Tibial nerve (tissue), 4 donors: ENCODE results near the gene CYSLTR2. TPM values are rescaled to one million over a fixed set of nuclear protein-coding genes. Genes with fewer than 3 reads are reported as not detected.

Experiments used
- DNase-seq, 2 donors: peaks; one replicate each; pipeline ENCODE4 v3.0.0-alpha.2; 2019; ENCODE audit warnings: low spot score in 2 of 2
- H3K27ac ChIP-seq, 4 donors: fragments of 200-600 bp; sonication (generic) in 3 of 4; one replicate each; pipeline ENCODE4 v1.5.1; 2017 to 2019; ENCODE audit warnings: mild to moderate bottlenecking in 1 of 4
- H3K27me3 ChIP-seq, 2 donors: fragments of 200-600 bp; sonication (generic) in 1 of 2; one replicate each; pipeline versions ENCODE4 v1.5.1 to v1.6.0; 2017 to 2019
- H3K36me3 ChIP-seq, 3 donors: fragments of 200-600 bp; sonication (generic); one replicate each; pipeline ENCODE4 v1.5.1; 2018 to 2019
- H3K4me1 ChIP-seq, 4 donors: fragments of 200-600 bp; sonication (generic) in 3 of 4; one replicate each; pipeline ENCODE4 v1.5.1; 2017 to 2019
- H3K4me3 ChIP-seq, 4 donors: fragments of 200-600 bp; sonication (generic) in 3 of 4; one replicate each; pipeline ENCODE4 v1.5.1; 2017 to 2019; ENCODE audit warnings: mild to moderate bottlenecking in 1 of 4, moderate library complexity in 1 of 4
- H3K9me3 ChIP-seq, 4 donors: fragments of 200-600 bp; sonication (generic) in 3 of 4; one replicate each; pipeline ENCODE4 v1.5.1; 2017 to 2019
- EP300 ChIP-seq, 2 donors: sonication (generic); formaldehyde crosslinking; IDR thresholded peaks; one replicate each; pipeline ENCODE4 v1.6.1; 2017; ENCODE audit warnings: antibody characterized with exemption in 2 of 2, mild to moderate bottlenecking in 1 of 2
- POLR2A ChIP-seq, 2 donors: fragments of 450-650 bp; IDR thresholded peaks; one replicate each; pipeline ENCODE4 v1.6.1; 2017; ENCODE audit warnings: antibody characterized with exemption in 2 of 2, mild to moderate bottlenecking in 2 of 2, moderate library complexity in 2 of 2
- WGBS, 2 donors: methylation state at CpG; one replicate each; pipeline ENCODE4 v1.1.5; 2018; 5-methylcytosine and 5-hydroxymethylcytosine counted together
- total RNA-seq, 4 donors: library from RNA; depleted of rRNA; stranded (reverse); fragments of >200 nt; gene quantifications; one replicate each; pipeline ENCODE4 v1.1.0, GENCODE V29; 2016
- TF ChIP-seq, protein P1 (sequence below), 5 experiments: fragments of 200-600 bp in 3 of 5; fragments of 450-650 bp in 2 of 5; sonication (generic) in 3 of 5; IDR thresholded peaks; one replicate each; pipeline ENCODE4 v1.5.1; 2016 to 2019; ENCODE audit warnings: antibody characterized with exemption in 5 of 5, mild to moderate bottlenecking in 3 of 5, moderate library complexity in 2 of 5

CYSLTR2 gene
- total RNA-seq, 4 donors from 2014 or later = 0.22 TPM; not detected in 3

DNA sequence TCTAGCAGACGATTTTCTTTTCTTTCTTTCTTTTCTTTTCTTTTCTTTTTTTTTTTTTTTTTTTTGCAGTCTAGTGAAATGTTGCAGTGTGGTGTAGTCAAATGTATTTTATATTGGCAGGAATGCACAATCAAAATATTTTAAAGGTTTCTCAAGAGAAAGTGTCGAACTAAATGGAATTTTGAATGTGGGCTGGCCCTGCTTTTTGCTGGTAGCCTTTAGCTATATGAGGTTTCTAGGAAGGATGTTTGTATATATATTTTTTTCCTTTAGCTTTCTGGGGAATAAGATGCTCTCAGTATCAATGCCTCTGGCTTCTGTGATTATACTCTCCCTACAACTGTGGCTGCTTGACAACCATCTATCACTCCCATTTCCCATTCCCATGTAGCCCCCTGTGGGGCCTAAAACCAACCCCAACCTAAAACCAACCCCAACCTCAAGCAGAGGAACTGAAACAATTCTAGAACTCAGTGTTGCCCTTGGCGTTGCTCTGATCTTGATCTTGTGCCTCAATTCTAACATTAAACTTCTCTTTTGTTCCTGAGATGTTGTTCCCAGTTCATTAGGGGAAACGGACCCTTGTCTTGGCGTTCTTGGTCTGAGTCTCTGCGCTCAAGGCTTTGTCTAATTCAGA, 27.1 kb downstream of the CYSLTR2 start:
- no peaks in the 10 kb centered on the region for H3K9me3 ChIP-seq
- TF ChIP-seq POLR2A (IDR thresholded peaks at IDR 0.05) = no peak
- TF ChIP-seq EP300 (IDR thresholded peaks at IDR 0.05) = no peak
- TF ChIP-seq, protein P1, sequence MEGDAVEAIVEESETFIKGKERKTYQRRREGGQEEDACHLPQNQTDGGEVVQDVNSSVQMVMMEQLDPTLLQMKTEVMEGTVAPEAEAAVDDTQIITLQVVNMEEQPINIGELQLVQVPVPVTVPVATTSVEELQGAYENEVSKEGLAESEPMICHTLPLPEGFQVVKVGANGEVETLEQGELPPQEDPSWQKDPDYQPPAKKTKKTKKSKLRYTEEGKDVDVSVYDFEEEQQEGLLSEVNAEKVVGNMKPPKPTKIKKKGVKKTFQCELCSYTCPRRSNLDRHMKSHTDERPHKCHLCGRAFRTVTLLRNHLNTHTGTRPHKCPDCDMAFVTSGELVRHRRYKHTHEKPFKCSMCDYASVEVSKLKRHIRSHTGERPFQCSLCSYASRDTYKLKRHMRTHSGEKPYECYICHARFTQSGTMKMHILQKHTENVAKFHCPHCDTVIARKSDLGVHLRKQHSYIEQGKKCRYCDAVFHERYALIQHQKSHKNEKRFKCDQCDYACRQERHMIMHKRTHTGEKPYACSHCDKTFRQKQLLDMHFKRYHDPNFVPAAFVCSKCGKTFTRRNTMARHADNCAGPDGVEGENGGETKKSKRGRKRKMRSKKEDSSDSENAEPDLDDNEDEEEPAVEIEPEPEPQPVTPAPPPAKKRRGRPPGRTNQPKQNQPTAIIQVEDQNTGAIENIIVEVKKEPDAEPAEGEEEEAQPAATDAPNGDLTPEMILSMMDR (IDR thresholded peaks at IDR 0.05) = no peak

DNA sequence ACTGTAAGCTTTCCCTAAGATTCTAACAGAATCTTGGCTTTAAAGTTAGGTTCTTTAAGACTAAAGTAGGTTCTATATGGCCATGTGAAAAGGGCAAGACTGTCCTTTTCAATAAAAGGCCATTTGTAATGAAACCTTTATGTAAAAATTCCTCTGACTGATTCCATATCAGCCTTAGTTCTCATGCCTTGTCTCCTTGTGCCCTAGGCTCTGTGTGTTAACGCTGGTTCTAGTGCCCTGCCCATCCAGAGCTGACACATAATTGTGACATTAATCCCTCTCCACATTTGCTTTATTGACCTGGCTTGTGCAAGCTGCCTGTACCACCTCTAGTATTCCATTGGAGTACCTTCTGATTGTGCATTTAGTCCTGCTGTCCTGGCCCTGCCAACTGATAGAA, 28.2 kb downstream of the CYSLTR2 start:
- 66 to 85% methylated on average over 1 of the region's 1 CpG for WGBS, 2 donors
- H3K27me3 ChIP-seq = no peaks in the 10 kb centered on the region
- no peak overlapping the region for H3K27ac ChIP-seq
- no peaks in the 10 kb centered on the region for H3K36me3 ChIP-seq
- H3K4me3 ChIP-seq = no peak overlapping the region
- H3K4me1 ChIP-seq = no peaks in the 10 kb centered on the region
- DNase-seq = no peak
- TF ChIP-seq EP300 (IDR thresholded peaks at IDR 0.05) = no peak
- TF ChIP-seq, protein P1 (IDR thresholded peaks at IDR 0.05) = no peak
- TF ChIP-seq POLR2A (IDR thresholded peaks at IDR 0.05) = no peak
- no peaks in the 10 kb centered on the region for H3K9me3 ChIP-seq

More for the DNA sequence above, 27.1 kb downstream of the CYSLTR2 start:
- Histone ChIP-seq H3K4me1 (no peaks in the 10 kb centered on the region), H3K36me3 (no peaks in the 10 kb centered on the region), H3K27me3 (no peaks in the 10 kb centered on the region), H3K4me3 (no peak overlapping the region), H3K27ac (no peak overlapping the region)
- WGBS, 2 donors = 61 to 72% methylated on average over 6 of the region's 6 CpGs
- DNase-seq = no peak

DNA sequence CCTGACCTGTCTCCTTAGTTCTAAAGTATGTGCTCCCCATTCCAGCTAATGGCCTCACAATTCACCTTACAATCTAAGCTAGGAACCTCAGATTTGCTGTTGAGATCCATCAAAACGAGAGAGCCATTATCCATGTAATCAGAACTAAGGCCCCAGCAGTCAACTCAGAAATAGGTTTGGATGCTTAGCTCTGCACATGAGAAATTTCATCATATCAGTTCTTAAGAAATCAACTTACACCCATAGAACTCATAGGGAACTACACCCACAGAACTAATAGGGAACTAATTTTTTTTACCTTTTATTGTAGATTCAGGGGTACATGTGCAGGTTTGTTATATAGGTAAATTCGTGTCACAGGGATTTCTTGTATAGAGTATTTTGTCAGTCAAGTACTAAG, 28.7 kb downstream of the CYSLTR2 start:
- no peaks in the 10 kb centered on the region for H3K4me1 ChIP-seq
- TF ChIP-seq, protein P1 (IDR thresholded peaks at IDR 0.05) = no peak
- no peak for TF ChIP-seq POLR2A (IDR thresholded peaks at IDR 0.05)
- no peak for TF ChIP-seq EP300 (IDR thresholded peaks at IDR 0.05)
- H3K9me3 ChIP-seq = no peaks in the 10 kb centered on the region
- DNase-seq = no peak
- 83 to 86% methylated on average over 2 of the region's 2 CpGs for WGBS, 2 donors
- no peak overlapping the region for H3K4me3 ChIP-seq
- H3K27ac ChIP-seq = no peak overlapping the region
- H3K36me3 ChIP-seq = no peaks in the 10 kb centered on the region
- H3K27me3 ChIP-seq = no peaks in the 10 kb centered on the region

DNA sequence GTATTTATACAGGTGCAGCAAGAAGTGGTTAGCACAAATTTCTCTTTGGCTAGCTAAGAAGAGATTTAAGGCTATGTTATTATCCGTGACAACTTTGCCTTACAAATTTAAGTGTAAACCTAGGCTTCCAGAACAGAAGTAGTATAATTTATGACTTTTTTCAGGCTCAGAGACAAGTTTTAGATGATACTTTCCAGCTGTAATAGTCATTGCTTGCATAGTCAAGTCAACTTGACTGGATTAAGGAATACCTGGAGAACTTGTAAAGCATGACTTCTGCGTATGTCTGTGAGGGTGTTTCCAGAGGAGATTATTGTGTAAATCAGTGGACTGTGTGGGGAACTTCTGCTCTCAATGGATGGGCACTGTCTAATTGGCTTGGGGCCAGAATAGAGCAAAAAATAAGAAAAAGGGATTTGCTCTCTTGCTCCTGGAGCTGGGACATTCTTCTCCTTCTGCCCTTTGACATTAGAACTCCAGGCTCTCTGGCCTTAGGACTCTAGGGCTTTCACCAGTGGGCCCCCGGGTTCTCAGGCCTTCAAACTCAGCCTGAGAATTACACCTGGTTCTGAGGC, 33.0 kb downstream of the CYSLTR2 start:
- Histone ChIP-seq H3K4me3 (no peak overlapping the region), H3K9me3 (peaks cover 0 to 8% (median 0%) of the 10 kb centered on the region in 4 donors), H3K4me1 (no peaks in the 10 kb centered on the region), H3K36me3 (no peaks in the 10 kb centered on the region), H3K27me3 (no peaks in the 10 kb centered on the region), H3K27ac (no peak overlapping the region)
- TF ChIP-seq, protein P1 (IDR thresholded peaks at IDR 0.05) = no peak
- TF ChIP-seq POLR2A (IDR thresholded peaks at IDR 0.05) (no peak), EP300 (IDR thresholded peaks at IDR 0.05) (no peak)
- WGBS, 2 donors = 55 to 70% methylated on average over 3 of the region's 3 CpGs
- DNase-seq = no peak

DNA sequence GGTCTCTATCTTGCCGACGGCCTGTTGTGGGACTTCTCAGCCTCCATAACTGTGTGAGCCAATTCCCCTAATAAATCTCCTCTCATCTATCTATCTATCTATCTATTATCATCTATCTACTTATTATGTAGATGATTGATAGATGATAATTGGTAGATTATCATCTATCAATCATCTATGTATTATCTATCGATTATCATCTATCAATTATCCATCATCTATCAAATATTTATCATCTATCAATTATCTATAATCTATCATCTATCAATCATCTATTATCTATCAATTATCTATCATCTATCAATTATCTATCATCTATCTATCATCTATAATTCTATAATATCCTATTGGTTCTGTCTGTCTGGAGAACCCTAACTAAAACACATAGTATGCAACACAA, 33.5 kb downstream of the CYSLTR2 start:
- H3K36me3 ChIP-seq = no peaks in the 10 kb centered on the region
- H3K27me3 ChIP-seq = no peaks in the 10 kb centered on the region
- H3K27ac ChIP-seq = no peak overlapping the region
- H3K4me3 ChIP-seq = no peak overlapping the region
- 74 to 80% methylated on average over 3 of the region's 3 CpGs for WGBS, 2 donors
- TF ChIP-seq, protein P1 (IDR thresholded peaks at IDR 0.05) = no peak
- no peak for TF ChIP-seq EP300 (IDR thresholded peaks at IDR 0.05)
- no peak for TF ChIP-seq POLR2A (IDR thresholded peaks at IDR 0.05)
- no peak for DNase-seq
- peaks cover 0 to 8% (median 0%) of the 10 kb centered on the region in 4 donors for H3K9me3 ChIP-seq
- H3K4me1 ChIP-seq = no peaks in the 10 kb centered on the region
